GM12865 (cell line): ENCODE measurements around the gene CMTM2.
"Not testable (repeated sequence)": the region's sequence is repeated elsewhere in the genome, so short reads cannot be mapped to it uniquely, and the experiment has no call there.

Experiments
- DNase-seq: peaks from one replicate; pipeline ENCODE4 v3.0.0; 2010; ENCODE audit warnings: low read depth
- H3K4me3 ChIP-seq: 2 replicates; pipeline ENCODE4 v1.5.1; 2011; ENCODE audit warnings: mild to moderate bottlenecking, low read depth, low read length, control low read depth
- TF ChIP-seq, protein P1 (sequence below): IDR thresholded peaks from 2 replicates; pipeline ENCODE4 v1.5.1; 2011; ENCODE audit warnings: low read length, control low read depth, low read depth, inconsistent platforms; ENCODE audit not compliant: insufficient read depth; ENCODE audit errors: missing control alignments

CMTM2 gene

DNA sequence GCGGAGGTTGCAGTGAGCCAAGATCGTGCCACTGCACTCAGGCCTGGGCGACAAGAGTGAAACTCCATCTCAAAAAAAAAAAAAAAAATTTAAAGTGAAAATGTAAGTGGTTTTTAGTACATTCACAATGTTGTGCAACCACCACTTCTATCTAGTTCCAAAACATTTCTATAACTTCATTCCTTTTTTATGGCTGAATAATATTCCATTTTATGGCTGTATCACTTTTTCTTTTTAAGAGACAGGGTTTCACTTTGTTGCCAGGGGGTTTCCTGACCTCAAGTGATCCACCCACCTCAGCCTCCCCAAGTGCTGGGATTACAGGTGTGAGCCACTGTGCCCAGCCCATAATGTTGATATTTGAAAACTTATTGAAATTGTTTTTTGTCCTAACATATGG lies 13.6 kb downstream of the CMTM2 start:
- TF ChIP-seq, protein P1, sequence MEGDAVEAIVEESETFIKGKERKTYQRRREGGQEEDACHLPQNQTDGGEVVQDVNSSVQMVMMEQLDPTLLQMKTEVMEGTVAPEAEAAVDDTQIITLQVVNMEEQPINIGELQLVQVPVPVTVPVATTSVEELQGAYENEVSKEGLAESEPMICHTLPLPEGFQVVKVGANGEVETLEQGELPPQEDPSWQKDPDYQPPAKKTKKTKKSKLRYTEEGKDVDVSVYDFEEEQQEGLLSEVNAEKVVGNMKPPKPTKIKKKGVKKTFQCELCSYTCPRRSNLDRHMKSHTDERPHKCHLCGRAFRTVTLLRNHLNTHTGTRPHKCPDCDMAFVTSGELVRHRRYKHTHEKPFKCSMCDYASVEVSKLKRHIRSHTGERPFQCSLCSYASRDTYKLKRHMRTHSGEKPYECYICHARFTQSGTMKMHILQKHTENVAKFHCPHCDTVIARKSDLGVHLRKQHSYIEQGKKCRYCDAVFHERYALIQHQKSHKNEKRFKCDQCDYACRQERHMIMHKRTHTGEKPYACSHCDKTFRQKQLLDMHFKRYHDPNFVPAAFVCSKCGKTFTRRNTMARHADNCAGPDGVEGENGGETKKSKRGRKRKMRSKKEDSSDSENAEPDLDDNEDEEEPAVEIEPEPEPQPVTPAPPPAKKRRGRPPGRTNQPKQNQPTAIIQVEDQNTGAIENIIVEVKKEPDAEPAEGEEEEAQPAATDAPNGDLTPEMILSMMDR = no peak
- no peak for DNase-seq
- no peak overlapping the region for H3K4me3 ChIP-seq

DNA sequence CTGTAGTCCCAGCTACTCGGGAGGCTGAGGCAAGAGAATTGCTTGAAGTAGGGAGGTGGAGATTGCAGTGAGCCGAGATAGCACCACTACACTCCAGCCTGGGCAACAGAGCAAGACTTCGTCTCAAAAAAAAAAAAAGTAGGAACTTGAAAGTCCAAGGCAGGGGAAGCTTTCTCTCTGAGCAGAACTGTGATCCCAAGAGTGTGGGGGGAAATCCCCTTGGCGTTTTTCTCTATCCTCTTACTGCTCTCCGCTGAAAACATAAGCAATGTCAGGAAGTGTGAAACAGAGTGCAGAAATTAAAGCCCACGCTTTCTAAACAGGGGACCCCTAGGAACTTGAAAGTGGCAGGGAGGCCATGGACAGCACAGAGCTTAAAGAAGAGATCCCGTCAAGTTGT lies 15.5 kb downstream of the CMTM2 start:
- H3K4me3 ChIP-seq = no peak overlapping the region
- TF ChIP-seq, protein P1 = no peak
- DNase-seq = peak; percentile 19

DNA sequence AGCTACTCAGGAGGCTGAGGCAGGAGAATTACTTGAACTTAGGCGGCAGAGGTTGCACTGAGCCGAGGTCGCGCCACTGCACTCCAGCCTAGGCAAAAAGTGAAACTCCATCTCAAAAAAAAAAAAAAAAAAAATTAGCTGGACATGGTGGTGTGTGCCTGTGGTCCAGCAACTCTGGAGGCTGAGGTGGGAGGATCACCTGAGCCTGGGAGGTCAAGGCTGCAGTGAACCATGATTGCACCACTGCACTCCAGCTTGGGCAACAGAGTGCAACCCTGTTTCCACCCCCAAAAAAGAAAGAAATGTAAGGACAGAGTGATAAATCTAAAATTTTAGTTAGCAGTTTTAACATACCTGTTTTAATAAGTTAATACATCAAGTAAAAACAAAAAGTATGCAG lies 17.3 kb downstream of the CMTM2 start:
- not testable (repeated sequence) for H3K4me3 ChIP-seq, DNase-seq

DNA sequence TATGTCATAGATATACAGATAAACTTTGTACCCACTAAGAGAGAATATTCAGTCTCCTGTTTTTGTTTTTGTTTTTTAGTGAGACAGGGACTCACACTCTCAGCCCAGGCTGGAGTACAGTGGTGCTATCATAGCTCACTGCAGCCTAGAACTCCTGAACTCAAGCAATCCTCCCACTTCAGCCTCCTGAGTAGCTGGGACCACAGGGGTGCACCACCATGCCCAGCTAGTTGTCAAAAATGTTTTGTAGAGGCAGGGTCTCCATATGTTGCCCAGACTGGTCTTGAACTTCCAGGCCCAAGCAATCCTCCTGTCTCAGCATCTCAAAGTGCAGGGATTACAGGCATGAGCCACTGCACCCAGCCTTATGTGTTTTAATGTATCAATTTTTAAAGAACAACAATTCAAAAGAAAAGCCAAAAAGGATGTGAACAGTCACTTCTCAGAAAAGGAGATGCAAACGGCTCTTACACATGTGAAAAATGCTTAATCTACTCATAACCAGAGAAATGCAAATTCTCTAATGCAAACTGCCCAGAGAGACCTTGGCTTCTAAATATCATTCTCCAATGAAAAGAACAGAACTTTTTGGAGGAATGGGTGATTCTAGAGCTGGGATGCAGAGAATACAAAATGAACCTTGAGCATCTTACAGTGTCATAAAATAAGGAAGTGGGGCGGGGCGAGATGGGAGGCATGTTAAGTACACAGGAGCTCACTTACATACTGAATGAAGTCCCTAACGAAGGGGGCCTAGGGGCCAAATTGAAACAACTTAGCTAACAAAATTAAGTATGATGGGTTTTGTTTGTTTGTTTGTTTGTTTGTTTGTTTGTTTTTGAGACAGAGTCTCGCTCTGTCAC lies 18.0 kb downstream of the CMTM2 start:
- H3K4me3 ChIP-seq = no peak overlapping the region
- peak; percentile 21 for DNase-seq
- TF ChIP-seq, protein P1 = no peak

DNA sequence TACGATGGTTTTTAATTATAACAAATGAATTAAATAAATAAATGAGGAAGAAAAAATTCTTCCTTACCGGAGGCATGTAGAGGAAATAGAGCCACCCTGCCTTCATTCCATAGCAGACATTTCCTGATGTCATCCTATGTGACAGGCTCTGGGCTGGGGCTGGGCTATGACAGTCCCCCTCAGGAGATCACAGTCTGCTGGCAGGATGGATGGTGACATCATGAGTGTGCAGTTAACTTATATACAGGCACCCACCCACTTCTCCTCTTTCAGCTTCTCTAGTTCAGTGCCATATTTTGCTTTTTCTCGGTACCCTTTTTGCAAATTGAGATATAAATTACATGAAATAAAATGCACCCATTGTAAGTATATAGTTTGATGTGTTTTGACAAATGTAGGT lies 18.8 kb downstream of the CMTM2 start:
- H3K4me3 ChIP-seq = no peak overlapping the region
- no peak for DNase-seq
- TF ChIP-seq, protein P1 = no peak

DNA sequence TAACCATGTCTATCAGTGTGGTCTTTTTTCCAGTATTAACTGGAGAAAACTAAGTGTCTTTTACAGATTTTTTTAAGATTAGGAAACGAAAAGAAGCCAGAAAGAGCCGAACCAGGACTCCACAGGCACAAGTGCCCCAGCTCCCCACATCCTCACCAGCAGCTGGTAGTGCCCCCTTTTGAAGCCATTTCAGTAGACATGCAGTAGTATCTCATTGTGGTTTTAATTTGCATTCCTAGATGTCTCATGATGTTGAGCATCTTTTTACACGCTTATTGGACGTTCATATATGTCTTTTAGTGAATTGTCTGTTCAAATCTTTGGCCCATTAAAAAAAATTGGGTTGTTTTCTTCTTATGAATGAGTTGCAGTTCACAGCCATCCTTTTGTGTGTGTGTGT lies 20.5 kb downstream of the CMTM2 start:
- no peak overlapping the region for H3K4me3 ChIP-seq
- TF ChIP-seq, protein P1 = no peak
- DNase-seq = no peak

DNA sequence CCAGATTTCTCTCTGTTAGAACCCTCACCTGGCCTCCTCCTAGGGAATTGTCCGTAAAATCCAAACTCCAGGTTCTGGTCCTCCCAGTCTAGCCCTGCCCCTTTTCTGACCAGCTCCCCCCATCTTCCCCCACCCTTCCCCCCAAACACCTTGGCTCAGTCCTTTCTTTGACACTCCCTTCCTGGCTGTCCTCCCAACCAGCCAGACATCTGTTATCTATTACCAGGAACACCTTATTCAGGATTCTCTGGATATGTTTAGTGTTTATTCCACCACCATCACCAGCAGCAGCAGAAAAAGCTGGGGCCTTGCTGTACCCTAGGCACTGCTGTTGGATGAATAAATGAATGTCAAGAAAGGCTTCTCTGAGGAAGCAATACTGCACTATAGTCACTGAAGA lies 21.2 kb downstream of the CMTM2 start:
- DNase-seq = no peak
- TF ChIP-seq, protein P1 = no peak
- H3K4me3 ChIP-seq = no peak overlapping the region
